IMR-90 (cell line): Measurements from ENCODE around the gene HOGA1. TPM values are rescaled to one million over a fixed set of nuclear protein-coding genes. Genes with fewer than 3 reads are reported as not detected.
A peak's percentile ranks its signal among the peaks of the same experiment; 100 is the strongest.

ENCODE experiments used
- ATAC-seq: fragments of 200-7000 bp; cut with Tn5 transposase; 2 replicates; pipeline ENCODE4 v1.9.1; 2020; ENCODE audit warnings: low read depth, mild to moderate bottlenecking, moderate library complexity
- BruUV-seq: library from RNA; stranded (reverse); fragments of 400-500 nt; replicated peaks from 2 replicates; lab custom pipeline; 2021; lab: Mats Ljungman, UMichigan
- CTCF ChIA-PET: fragments of 300-600 bp; formaldehyde crosslinking; extraction: SDS; loops from one replicate; lab custom pipeline; 2021; ENCODE audit warnings: antibody characterized with exemption; lab: Yijun Ruan, JAX
- POLR2A ChIA-PET: fragments of 300-600 bp; sonication (Branson Sonifier 250); formaldehyde crosslinking; loops from one replicate; lab custom pipeline; 2022; ENCODE audit warnings: antibody characterized with exemption; ENCODE audit not compliant: unreplicated experiment; lab: Charles Lee
- DNase-seq: peaks from one replicate; pipeline ENCODE4 v3.0.0; 2013
- H2AFZ ChIP-seq: replicated peaks from 2 replicates; pipeline ENCODE3; 2013; ENCODE audit warnings: low read length, mild to moderate bottlenecking; ENCODE audit not compliant: poor library complexity
- H2AK5ac ChIP-seq: 2 replicates; pipeline ENCODE4 v1.6.1; 2013; ENCODE audit warnings: low read depth, low read length, inconsistent platforms
- H2AK9ac ChIP-seq: replicated peaks from 2 replicates; pipeline ENCODE3; 2013; ENCODE audit warnings: mild to moderate bottlenecking, low read depth, low read length, moderate library complexity; ENCODE audit not compliant: poor library complexity
- H2BK120ac ChIP-seq: 2 replicates; pipeline ENCODE4 v1.6.1; 2013; ENCODE audit warnings: low read depth, low read length, inconsistent platforms
- H2BK15ac ChIP-seq: 3 replicates; pipeline ENCODE4 v1.6.1; 2013; ENCODE audit warnings: low read depth, low read length, inconsistent platforms
- H2BK20ac ChIP-seq: 2 replicates; pipeline ENCODE4 v1.6.1; 2013; ENCODE audit warnings: low read depth, mild to moderate bottlenecking, inconsistent platforms, low read length, moderate library complexity
- H2BK5ac ChIP-seq: 2 replicates; pipeline ENCODE4 v1.6.1; 2013; ENCODE audit warnings: mild to moderate bottlenecking, low read depth, low read length, inconsistent platforms; ENCODE audit not compliant: poor library complexity, severe bottlenecking
- H3K14ac ChIP-seq: replicated peaks from 2 replicates; pipeline ENCODE4 v1.6.1; 2013; ENCODE audit warnings: low read depth, low read length, inconsistent platforms
- H3K18ac ChIP-seq: 2 replicates; pipeline ENCODE4 v1.6.1; 2013; ENCODE audit warnings: low read depth, low read length, control low read depth
- H3K23ac ChIP-seq: 2 replicates; pipeline ENCODE4 v1.6.1; 2013; ENCODE audit warnings: low read depth, low read length, inconsistent platforms
- H3K27ac ChIP-seq: 2 replicates; pipeline ENCODE4 v1.5.1; 2013; ENCODE audit warnings: mild to moderate bottlenecking, control low read depth, low read length; ENCODE audit not compliant: insufficient read depth
- H3K27me3 ChIP-seq: 2 replicates; pipeline ENCODE4 v1.6.1; 2013; ENCODE audit warnings: low read length; ENCODE audit not compliant: control insufficient read depth, insufficient read depth
- H3K36me3 ChIP-seq: 2 replicates; pipeline ENCODE4 v1.6.1; 2013; ENCODE audit warnings: low read length, mixed read lengths; ENCODE audit not compliant: control insufficient read depth, insufficient read depth
- H3K4ac ChIP-seq: 2 replicates; pipeline ENCODE4 v1.6.1; 2013; ENCODE audit warnings: low read depth, low read length, inconsistent platforms
- H3K4me1 ChIP-seq: 2 replicates; pipeline ENCODE4 v1.6.1; 2013; ENCODE audit warnings: low read length, mixed read lengths; ENCODE audit not compliant: control insufficient read depth, insufficient read depth
- H3K4me2 ChIP-seq: 2 replicates; pipeline ENCODE4 v1.6.1; 2013; ENCODE audit warnings: low read depth, mild to moderate bottlenecking, control low read depth, low read length, moderate library complexity
- H3K4me3 ChIP-seq: 2 replicates; pipeline ENCODE4 v1.5.1; 2013; ENCODE audit warnings: low read depth, mild to moderate bottlenecking, control low read depth, low read length, moderate library complexity; ENCODE audit not compliant: insufficient read depth
- H3K56ac ChIP-seq: 2 replicates; pipeline ENCODE4 v1.6.1; 2013; ENCODE audit warnings: low read length, inconsistent platforms; ENCODE audit not compliant: insufficient read depth; ENCODE audit errors: extremely low read depth
- H3K79me1 ChIP-seq, 2 experiments: 2 replicates each; pipeline ENCODE4 v1.6.1; 2013; ENCODE audit warnings: low read length in 2 of 2, inconsistent platforms in 1 of 2, low read depth in 1 of 2
- H3K9ac ChIP-seq: 2 replicates; pipeline ENCODE4 v1.6.1; 2013; ENCODE audit warnings: low read depth, low read length, control low read depth
- H3K9me1 ChIP-seq: 2 replicates; pipeline ENCODE4 v1.6.1; 2013; ENCODE audit warnings: low read length, inconsistent platforms; ENCODE audit not compliant: insufficient read depth
- H3K9me3 ChIP-seq: 2 replicates; pipeline ENCODE4 v1.6.1; 2013; ENCODE audit warnings: low read length; ENCODE audit not compliant: control insufficient read depth, insufficient read depth
- H4K20me1 ChIP-seq: 2 replicates; pipeline ENCODE4 v1.6.1; 2013; ENCODE audit warnings: low read length, inconsistent platforms; ENCODE audit not compliant: insufficient read depth
- H4K5ac ChIP-seq: 2 replicates; pipeline ENCODE4 v1.6.1; 2013; ENCODE audit warnings: mild to moderate bottlenecking, low read depth, low read length, control low read depth
- H4K8ac ChIP-seq, 2 experiments: 2 replicates each; pipeline ENCODE4 v1.6.1; 2013; ENCODE audit warnings: low read depth in 2 of 2, low read length in 2 of 2, control low read depth in 1 of 2, inconsistent platforms in 1 of 2
- H4K91ac ChIP-seq: 2 replicates; pipeline ENCODE4 v1.6.1; 2013; ENCODE audit warnings: low read depth, low read length, inconsistent platforms; ENCODE audit not compliant: insufficient read depth
- BHLHE40 ChIP-seq: fragments of 150-350 bp; IDR thresholded peaks from 2 replicates; pipeline ENCODE4 v1.6.1; 2016; ENCODE audit warnings: mild to moderate bottlenecking, low read depth, low read length
- CEBPB ChIP-seq: IDR thresholded peaks from 2 replicates; pipeline ENCODE4 v1.6.1; 2012; ENCODE audit warnings: low read depth, low read length, improper control_type of control experiment
- CHD1 ChIP-seq: IDR thresholded peaks from 2 replicates; pipeline ENCODE4 v1.6.1; 2012; ENCODE audit warnings: low read depth, low read length, improper control_type of control experiment
- CTCF ChIP-seq: conservative IDR thresholded peaks from 2 replicates; pipeline ENCODE4 v1.5.1; 2012; ENCODE audit warnings: mild to moderate bottlenecking, low read depth, low read length, improper control_type of control experiment
- FOS ChIP-seq: fragments of 150-350 bp; IDR thresholded peaks from 2 replicates; pipeline ENCODE4 v1.6.1; 2016; ENCODE audit warnings: low read depth, low read length
- MAFK ChIP-seq: IDR thresholded peaks from 2 replicates; pipeline ENCODE4 v1.6.1; 2012; ENCODE audit warnings: low read depth, low read length, improper control_type of control experiment
- MAZ ChIP-seq: IDR thresholded peaks from 2 replicates; pipeline ENCODE4 v1.6.1; 2012; ENCODE audit warnings: low read depth, mild to moderate bottlenecking, low read length, improper control_type of control experiment, moderate library complexity, borderline replicate concordance
- MXI1 ChIP-seq: IDR thresholded peaks from 2 replicates; pipeline ENCODE4 v1.6.1; 2012; ENCODE audit warnings: low read depth, mild to moderate bottlenecking, low read length, moderate library complexity, borderline replicate concordance
- POLR2A ChIP-seq: IDR thresholded peaks from 2 replicates; pipeline ENCODE4 v1.6.1; 2012; ENCODE audit warnings: mild to moderate bottlenecking, low read depth, low read length
- RCOR1 ChIP-seq: IDR thresholded peaks from 2 replicates; pipeline ENCODE4 v1.6.1; 2012; ENCODE audit warnings: mild to moderate bottlenecking, low read length, improper control_type of control experiment; ENCODE audit not compliant: insufficient replicate concordance
- RFX5 ChIP-seq: IDR thresholded peaks from 2 replicates; pipeline ENCODE4 v1.8.0; 2012; ENCODE audit warnings: low read depth, mild to moderate bottlenecking, low read length, moderate library complexity
- SMC3 ChIP-seq: fragments of 150-350 bp; IDR thresholded peaks from 2 replicates; pipeline ENCODE4 v1.6.1; 2016; ENCODE audit warnings: low read depth, mild to moderate bottlenecking, antibody characterized with exemption, low read length, moderate library complexity
- WGBS, 2 experiments: methylation state at CpG; one replicate each; pipeline versions ENCODE4 v1.1.5 to v1.1.7; 2013; ENCODE audit warnings: missing lambda C conversion rate in 2 of 2; ENCODE audit not compliant: insufficient read length in 1 of 2; ENCODE audit errors: extremely low coverage in 2 of 2; 5-methylcytosine and 5-hydroxymethylcytosine counted together
- dilution Hi-C: fragments of 300-500 bp; cut with HindIII; formaldehyde crosslinking; loops from one replicate; pipeline ENCODE4 v1.14.3; 2018; ENCODE audit warnings: low sequenced_read_pairs; ENCODE audit not compliant: unreplicated experiment
- in situ Hi-C: fragments of 300-500 bp; cut with MboI; formaldehyde crosslinking; loops from 3 replicates; pipeline ENCODE4 v1.14.3; 2019; ENCODE audit warnings: low sequenced_read_pairs, inconsistent platforms, mixed read lengths
- intact Hi-C: fragments of 100-400 bp; cut with micrococcal nuclease; formaldehyde crosslinking; loops from 2 replicates; pipeline ENCODE4 v1.10.0; 2022
- polyA plus RNA-seq, 3 experiments: library from polyadenylated mRNA; depleted of rRNA; stranded (reverse); fragments of >200 nt; gene quantifications; 2 replicates each; pipeline ENCODE4 v1.2.3, GENCODE V29; 2012; ENCODE audit warnings: low replicate concordance in 1 of 3
- total RNA-seq: library from RNA; depleted of rRNA; stranded (reverse); fragments of >200 nt; gene quantifications from 2 replicates; pipeline ENCODE4 v1.2.3, GENCODE V29; 2012
- TF ChIP-seq, protein P1 (sequence below): fragments of 150-350 bp; IDR thresholded peaks from 2 replicates; pipeline ENCODE4 v1.6.1; 2016; ENCODE audit warnings: low read depth, mild to moderate bottlenecking, low read length, moderate library complexity, borderline replicate concordance

The HOGA1 gene
- total and polyA plus RNA-seq, 2 of the 4 experiments (the other 2 are of a cell fraction), result 0.36 to 0.41 TPM

- Histone ChIP-seq H2AK5ac (peak within 1 kb of the TSS; percentile 22), H4K20me1 (peaks cover 9% of the 10 kb centered on the region; the same call in 1 of the 2 replicates), H2BK120ac (peak within 1 kb of the TSS; percentile 43), H4K5ac (peak within 1 kb of the TSS; percentile 55; the same call in 1 of the 2 replicates), H3K4me3 (peak within 1 kb of the TSS; percentile 77), H2BK15ac (peak within 1 kb of the TSS; percentile 67; the same call in 2 of the 3 replicates), H3K36me3 (peaks cover 9% of the 10 kb centered on the region), H3K4ac (peak within 1 kb of the TSS; percentile 71), H2AFZ (peak within 1 kb of the TSS; percentile 89), H3K56ac (peak within 1 kb of the TSS; percentile 66; the same call in 1 of the 2 replicates), H3K79me1 (peaks cover 10 to 34% of the 10 kb centered on the region in 2 experiments; a peak in 3 of 4 replicates), H3K27me3 (no peaks in the 10 kb centered on the region), H2AK9ac (peak within 1 kb of the TSS; percentile 94), H4K91ac (peak within 1 kb of the TSS; percentile 10), H3K9me1 (peaks cover 7% of the 10 kb centered on the region; the same call in 1 of the 2 replicates), H3K4me2 (peak within 1 kb of the TSS; percentile 90), H3K9me3 (no peaks in the 10 kb centered on the region), H2BK5ac (peak within 1 kb of the TSS; percentile 91), H2BK20ac (peak within 1 kb of the TSS; percentile 47; the same call in 1 of the 2 replicates), H4K8ac (peak within 1 kb of the TSS; percentile 53 to 95; a peak in 3 of 4 replicates), H3K23ac (peak within 1 kb of the TSS; percentile 82), H3K27ac (peak within 1 kb of the TSS; percentile 88), H3K9ac (peak within 1 kb of the TSS; percentile 90), H3K4me1 (no peaks in the 10 kb centered on the region), H3K14ac (peak within 1 kb of the TSS; percentile 49), H3K18ac (peak within 1 kb of the TSS; percentile 55; the same call in 1 of the 2 replicates)
- TF ChIP-seq MXI1, result no peak; the same call in 1 of the 2 replicates
- TF ChIP-seq BHLHE40, result no peak
- no peak for TF ChIP-seq FOS
- TF ChIP-seq RFX5, result no peak
- TF ChIP-seq POLR2A, result peak; percentile 87
- TF ChIP-seq, protein P1, sequence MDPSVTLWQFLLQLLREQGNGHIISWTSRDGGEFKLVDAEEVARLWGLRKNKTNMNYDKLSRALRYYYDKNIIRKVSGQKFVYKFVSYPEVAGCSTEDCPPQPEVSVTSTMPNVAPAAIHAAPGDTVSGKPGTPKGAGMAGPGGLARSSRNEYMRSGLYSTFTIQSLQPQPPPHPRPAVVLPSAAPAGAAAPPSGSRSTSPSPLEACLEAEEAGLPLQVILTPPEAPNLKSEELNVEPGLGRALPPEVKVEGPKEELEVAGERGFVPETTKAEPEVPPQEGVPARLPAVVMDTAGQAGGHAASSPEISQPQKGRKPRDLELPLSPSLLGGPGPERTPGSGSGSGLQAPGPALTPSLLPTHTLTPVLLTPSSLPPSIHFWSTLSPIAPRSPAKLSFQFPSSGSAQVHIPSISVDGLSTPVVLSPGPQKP, result no peak
- peak; percentile 8 for TF ChIP-seq RCOR1
- TF ChIP-seq MAFK, result peak; percentile 84
- peak; percentile 88 for TF ChIP-seq CEBPB
- TF ChIP-seq CTCF, result no peak
- no peak for TF ChIP-seq MAZ
- no peak for TF ChIP-seq CHD1
- no peak for TF ChIP-seq SMC3
- BruUV-seq, result no TSS peak
- ATAC-seq, result peak; percentile 98
- DNase-seq, result peak; percentile 99
- ChIA-PET CTCF (interaction anchor here (1.2 kb wide), 1 partner anchor 66 kb away, joined by 3 read pairs; no protein-coding TSS in a partner anchor), POLR2A (no interaction called here)
- in situ Hi-C loops, result no loop called here
- 2% methylated on average over 35 of the region's 54 CpGs; no CpG with 5 or more reads in 1 of the 2 experiments for WGBS, 2 experiments
- intact Hi-C loops, result loop anchor here (5.0 kb wide), 1 partner anchor 143 kb away; the partner anchor contains the start of genes MMS19 and UBTD1
- dilution Hi-C loops, result no loop called here
Measured at GRCh38 chr10:97640174-97640867, 56.1 kb downstream of the HOGA1 start, which contains the start of gene PI4K2A. Gene PI4K2A (plus strand): TSS chr10:97640671. CDS start chr10:97640743, 72 bp downstream.
